Renal cortex interstitium (tissue), 11 donors: ENCODE data around the gene DCAF4. TPM values are rescaled to one million over a fixed set of nuclear protein-coding genes. Genes with fewer than 3 reads are reported as not detected.
"Not testable (repeated sequence)": the region's sequence is repeated elsewhere in the genome, so short reads cannot be mapped to it uniquely, and the experiment has no call there.

Experiments
- DNase-seq, 11 donors: peaks; one replicate each; pipeline ENCODE4 v3.0.0-alpha.2; 2013; ENCODE audit warnings: low read depth in 9 of 11, low spot score in 4 of 11; ENCODE audit errors: extremely low read depth in 1 of 11
- polyA plus RNA-seq, 3 donors: library from polyadenylated mRNA; unstranded; fragments of 120-200 nt; gene quantifications; one replicate each; pipeline ENCODE4 v1.2.1, GENCODE V29; 2013; ENCODE audit not compliant: insufficient read length in 3 of 3

DCAF4 gene
- polyA plus RNA-seq, 3 donors = 14.7 to 21.8 (median 19.1) TPM

GRCh38 chr14:72921396-72921795 is 4.9 kb upstream of the DCAF4 start:
- no peak for DNase-seq

- no peak for DNase-seq
Observed at GRCh38 chr14:72924337-72924736, 1.9 kb upstream of the DCAF4 start.

GRCh38 chr14:72925171-72925759 is 999 bp upstream of the DCAF4 start:
- no peak for DNase-seq

DNA sequence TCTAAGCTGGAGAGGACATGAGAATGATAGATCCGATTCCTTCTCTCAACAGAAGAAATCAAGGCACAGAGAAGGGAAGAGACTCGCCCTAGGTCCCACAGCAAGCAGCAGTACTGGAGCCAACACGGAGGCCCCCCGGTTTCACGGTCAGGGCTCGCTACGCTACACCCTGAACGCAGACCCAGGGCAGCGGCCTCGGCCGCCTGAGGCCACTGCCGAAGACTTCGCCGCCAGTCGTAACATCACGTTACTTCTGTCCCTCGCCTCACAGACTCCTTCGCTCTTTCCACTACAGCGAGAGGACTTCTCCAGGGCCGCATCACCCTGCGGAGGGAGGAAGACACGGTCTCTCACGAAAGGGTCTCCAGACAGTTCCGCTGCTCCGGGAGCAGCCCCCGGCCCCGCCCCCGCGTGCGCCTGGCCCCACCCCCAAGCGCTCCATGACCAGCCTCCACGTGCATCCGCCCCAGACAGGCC is 411 bp upstream of the DCAF4 start:
- peak in 1 of 11 donors; percentile 81 for DNase-seq

DNA sequence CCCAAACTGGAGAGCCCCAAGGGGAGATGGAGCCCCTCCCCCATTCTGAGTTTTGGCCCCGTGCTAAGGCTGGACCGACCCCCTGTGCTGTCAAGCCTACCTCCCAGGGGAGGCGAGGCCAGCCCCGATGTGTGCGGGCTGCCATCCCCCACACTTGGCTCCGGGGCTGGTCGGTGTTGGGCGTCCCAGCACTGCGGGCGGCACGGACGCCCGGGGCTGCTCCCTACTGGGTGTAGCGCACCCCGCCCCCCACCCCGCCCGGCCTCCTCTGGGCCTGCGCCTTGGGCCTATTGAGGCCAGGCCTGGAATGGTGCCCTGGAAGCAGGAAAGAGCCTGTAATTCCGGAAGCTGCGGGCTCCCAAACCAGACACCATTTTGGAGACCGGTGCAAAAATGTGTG is 2.6 kb downstream of the DCAF4 start:
- DNase-seq = no peak

DNA sequence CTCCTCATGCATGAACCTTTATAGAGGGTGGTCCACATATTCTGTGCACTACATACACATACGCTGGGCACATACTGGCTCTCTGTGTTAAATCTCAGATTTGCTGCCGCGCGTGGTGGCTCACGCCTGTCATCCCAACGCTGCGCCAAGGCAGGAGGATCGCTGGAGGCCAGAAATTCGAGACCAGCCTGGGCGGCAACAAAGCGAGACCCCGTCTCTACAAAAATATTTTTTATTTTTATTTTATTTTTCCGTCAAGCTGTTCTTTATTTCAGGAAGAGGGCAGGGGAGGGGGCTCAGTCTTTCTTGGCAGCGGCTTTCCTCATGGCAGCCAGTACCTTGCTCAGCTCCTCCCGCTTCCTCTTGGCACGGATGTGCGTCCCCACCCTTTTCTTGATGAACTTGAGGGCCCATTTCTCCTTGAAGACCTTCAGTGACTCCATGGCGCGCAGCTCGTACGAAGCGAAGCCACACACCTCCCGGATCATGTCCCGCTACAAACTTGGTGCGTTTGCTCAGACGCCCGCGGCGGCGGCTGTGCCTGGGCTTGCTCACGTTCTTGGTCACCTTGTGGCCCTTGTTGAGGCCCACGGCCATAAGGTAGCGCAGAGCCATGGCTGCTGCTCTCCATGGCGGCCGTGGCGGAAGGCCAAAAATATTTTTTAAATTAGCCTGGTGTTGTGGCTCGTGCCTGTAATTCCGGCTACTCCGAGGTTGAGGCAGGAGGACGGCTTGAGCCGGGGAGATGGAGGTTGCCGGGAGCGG is 3.2 kb downstream of the DCAF4 start:
- DNase-seq = no peak

DNA sequence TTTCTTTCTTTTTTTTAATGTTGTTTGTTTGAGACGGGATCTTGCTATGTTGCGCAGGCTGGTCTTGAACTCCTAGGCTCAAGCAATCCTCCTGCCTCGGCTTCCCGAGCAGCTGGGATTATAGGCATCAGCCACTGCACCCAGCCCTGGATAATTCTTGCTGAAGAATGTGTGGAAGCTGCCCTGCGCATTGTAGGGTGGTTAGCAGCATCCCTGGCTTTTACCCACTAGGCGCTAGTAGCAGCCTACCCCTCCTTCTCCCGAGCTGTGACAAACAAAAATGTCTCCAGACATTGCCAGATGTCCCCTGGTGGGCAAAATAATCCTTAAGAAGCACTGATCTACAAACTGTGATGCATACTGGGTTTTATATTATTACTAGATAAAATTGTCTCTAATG is 6.6 kb downstream of the DCAF4 start:
- DNase-seq = no peak

DNA sequence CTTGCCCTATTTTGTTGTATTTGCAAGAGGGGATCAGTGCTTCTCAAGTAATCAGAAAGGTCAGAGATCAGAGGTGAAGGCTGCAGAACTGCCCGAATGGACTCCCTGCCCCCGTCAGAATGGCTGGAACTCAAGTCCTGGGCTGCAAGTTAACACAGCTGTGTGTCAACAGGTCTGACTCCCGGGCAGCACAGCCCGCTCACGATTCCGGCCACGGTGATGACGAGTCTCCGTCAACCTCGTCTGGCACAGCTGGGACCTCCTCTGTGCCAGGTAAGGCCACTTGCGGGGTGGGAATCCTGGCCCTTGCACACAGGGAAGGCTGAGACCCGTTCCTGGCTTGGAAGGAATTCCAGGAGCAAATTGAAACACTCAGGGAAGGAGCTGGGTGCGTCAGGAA is 13.4 kb downstream of the DCAF4 start:
- DNase-seq = no peak

DNA sequence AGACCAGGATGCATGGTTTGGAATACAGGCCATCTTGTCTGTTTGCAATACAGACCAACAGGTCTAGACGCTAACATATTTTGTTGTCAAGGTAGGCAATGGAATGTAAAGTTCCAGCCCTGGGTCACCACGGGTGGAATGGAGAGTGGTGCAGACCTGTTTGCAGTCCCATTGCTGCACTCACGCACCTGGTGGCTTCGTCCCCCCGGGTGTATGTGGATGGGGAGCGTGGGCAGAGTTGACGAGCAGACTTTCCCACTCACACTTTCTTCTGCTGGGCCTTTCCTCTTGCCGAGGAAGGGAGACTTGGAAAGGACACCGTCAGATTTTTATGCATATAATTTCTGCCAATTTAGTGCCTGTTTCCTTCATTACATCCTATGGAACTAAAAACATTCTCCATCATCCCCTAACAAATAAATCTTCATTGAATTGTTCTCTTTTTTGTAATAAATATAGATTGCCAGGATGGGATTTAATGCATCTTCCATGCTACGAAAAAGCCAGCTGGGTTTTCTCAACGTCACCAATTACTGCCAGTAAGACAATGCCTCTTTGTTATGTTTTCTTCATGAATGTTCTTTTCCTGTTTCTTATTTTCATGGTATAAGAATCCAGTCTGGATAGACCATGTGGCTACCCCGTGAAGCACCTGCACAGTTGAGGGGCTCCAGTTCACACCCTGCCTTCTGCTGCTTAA is 15.2 kb downstream of the DCAF4 start:
- no peak for DNase-seq

GRCh38 chr14:72942934-72943333 is 16.7 kb downstream of the DCAF4 start:
- DNase-seq = no peak

DNA sequence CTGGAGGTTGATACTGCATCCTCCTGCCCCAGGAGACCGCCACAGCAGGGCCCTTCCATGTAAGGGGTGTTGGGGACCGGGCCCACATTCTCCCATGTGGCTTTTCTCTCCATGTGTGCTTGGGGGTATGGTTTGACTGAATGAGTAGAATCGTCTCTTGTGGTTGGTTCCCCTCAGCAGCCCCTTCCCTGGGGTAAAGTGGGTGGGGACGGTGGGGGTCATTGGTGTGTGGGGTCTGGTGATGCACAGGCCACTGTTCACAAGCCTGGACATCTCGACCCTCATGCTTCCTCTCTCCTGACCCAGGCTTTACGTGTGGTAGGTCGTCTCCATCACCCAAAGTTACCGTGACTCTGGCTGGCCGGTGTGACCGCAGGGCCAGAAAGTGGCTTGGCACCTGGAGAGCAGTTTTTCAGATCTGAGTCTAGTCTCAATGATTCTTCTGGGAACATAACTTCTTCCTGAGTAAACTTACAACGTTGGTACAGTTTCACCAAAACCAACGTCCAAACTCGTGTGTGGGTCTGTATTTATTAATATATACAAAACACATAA is 17.7 kb downstream of the DCAF4 start:
- no peak for DNase-seq

GRCh38 chr14:72945356-72946027 is 19.2 kb downstream of the DCAF4 start:
- DNase-seq = no peak

DNA sequence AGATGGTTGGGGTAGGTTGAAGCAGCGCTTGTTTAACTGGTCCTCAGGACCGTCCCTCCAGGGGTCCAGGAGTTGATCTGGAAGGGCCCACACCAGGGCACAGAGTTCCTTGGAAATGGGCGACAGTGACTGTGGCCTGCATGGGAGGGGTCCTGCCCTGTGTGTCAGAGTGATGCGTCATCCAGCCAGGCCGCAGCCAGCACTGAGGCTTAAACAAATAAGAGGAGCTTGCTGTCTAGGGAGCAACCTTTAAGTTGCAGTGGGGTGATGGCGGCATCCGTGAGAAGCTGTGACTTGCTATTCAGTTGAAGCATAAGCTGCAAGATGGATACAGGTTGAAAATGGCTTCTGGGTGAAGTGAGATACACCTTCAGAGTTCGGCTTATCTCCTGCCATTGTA is 20.2 kb downstream of the DCAF4 start:
- DNase-seq = no peak

GRCh38 chr14:72947366-72948160 is 21.3 kb downstream of the DCAF4 start:
- no peak for DNase-seq

DNA sequence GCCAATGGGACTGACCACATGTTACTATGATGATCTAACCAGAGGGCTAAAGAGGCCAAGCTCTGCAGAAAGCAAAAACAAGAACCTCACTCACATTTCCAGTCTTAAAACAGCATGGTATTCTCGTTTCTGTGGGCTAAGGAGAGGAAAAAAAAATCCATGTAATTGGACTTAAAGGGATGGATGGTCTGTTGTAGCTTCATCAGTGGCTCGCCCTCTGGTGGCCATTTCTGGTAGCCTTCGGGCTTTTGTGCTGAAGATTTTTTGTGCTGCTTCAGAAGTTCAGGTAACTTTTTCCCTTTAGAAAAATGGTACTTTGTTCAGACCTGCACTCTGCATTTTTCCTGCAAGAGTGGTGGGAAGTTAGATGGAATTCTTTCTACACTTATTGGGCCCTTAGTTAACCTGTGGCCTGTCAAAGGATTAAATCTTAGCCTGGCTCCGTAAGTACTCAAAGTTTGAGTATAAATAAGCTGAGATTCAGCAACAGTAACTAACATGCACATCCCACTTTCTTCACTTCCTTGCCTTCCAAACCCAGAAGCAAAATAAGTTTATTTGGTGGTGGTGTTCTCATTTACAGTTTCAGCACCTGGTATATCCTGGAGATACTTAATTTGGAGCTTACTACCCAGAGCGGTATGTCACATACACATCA is 22.3 kb downstream of the DCAF4 start:
- DNase-seq = peak in 6 of 11 donors; percentile 26 to 54 (median 36)

- no peak for DNase-seq
Observed at GRCh38 chr14:72952171-72952570, 25.9 kb downstream of the DCAF4 start.

- not testable (repeated sequence) for DNase-seq
Observed at GRCh38 chr14:72956741-72957140, 30.5 kb downstream of the DCAF4 start.

- DNase-seq = no peak
Observed at GRCh38 chr14:72957213-72957612, 30.9 kb downstream of the DCAF4 start.
